Endothelial cell of umbilical vein (primary cell): ENCODE results near the gene EFHD2. TPM values are rescaled to one million over a fixed set of nuclear protein-coding genes. Genes with fewer than 3 reads are reported as not detected.

Experiments
- BruUV-seq: library from RNA; stranded (reverse); fragments of 400-500 nt; replicated peaks from 2 replicates; lab custom pipeline; 2021; lab: Mats Ljungman, UMichigan
- CTCF ChIA-PET: fragments of 300-600, 350-600 bp; sonication (Branson Sonifier 250); formaldehyde crosslinking; loops from one replicate; lab custom pipeline; 2021; ENCODE audit warnings: antibody characterized with exemption, inconsistent platforms; lab: Charles Lee
- POLR2A ChIA-PET: fragments of 300-600, 350-600 bp; sonication (Branson Sonifier 250); formaldehyde crosslinking; loops from one replicate; lab custom pipeline; 2021; ENCODE audit warnings: antibody characterized with exemption, inconsistent platforms; lab: Charles Lee
- DNase-seq: peaks from one replicate; pipeline ENCODE4 v3.0.0-alpha.2; 2011; ENCODE audit warnings: low read depth, low spot score
- FAIRE-seq: peaks from 2 replicates; lab custom pipeline; 2011; peaks lifted over from hg19 to GRCh38; lab: Jason Lieb, UNC
- H2AFZ ChIP-seq: 2 replicates; pipeline ENCODE4 v1.6.0; 2012; ENCODE audit warnings: low read depth, low read length, control low read depth, inconsistent platforms
- H3K27ac ChIP-seq: 2 replicates; pipeline ENCODE4 v1.5.1; 2011; ENCODE audit warnings: low read depth, mild to moderate bottlenecking, control low read depth, low read length, moderate library complexity; ENCODE audit not compliant: insufficient read depth
- H3K27me3 ChIP-seq, 2 experiments: 2 replicates each; pipeline versions ENCODE4 v1.6.0 to v1.6.1; 2011; ENCODE audit warnings: low read length in 2 of 2, mixed read lengths in 1 of 2; ENCODE audit not compliant: control insufficient read depth in 2 of 2, insufficient read depth in 2 of 2
- H3K36me3 ChIP-seq, 2 experiments: 2 replicates in 1 of 2; 3 replicates in 1 of 2; pipeline ENCODE4 v1.5.1; 2011; ENCODE audit warnings: low read length in 2 of 2, mild to moderate bottlenecking in 1 of 2, moderate library complexity in 1 of 2; ENCODE audit not compliant: control insufficient read depth in 2 of 2, insufficient read depth in 2 of 2; ENCODE audit errors: extremely low read depth in 1 of 2
- H3K4me1 ChIP-seq: 3 replicates; pipeline ENCODE4 v1.5.1; 2011; ENCODE audit warnings: mild to moderate bottlenecking, low read length; ENCODE audit not compliant: control insufficient read depth, insufficient read depth; ENCODE audit errors: extremely low read depth
- H3K4me2 ChIP-seq: 2 replicates; pipeline ENCODE4 v1.6.1; 2011; ENCODE audit warnings: low read length, control low read depth, mixed read lengths; ENCODE audit not compliant: insufficient read depth
- H3K4me3 ChIP-seq, 3 experiments: fragments of 200-600 bp in 1 of 3; sonication (generic), shearing (Covaris generic) in 1 of 3; replicated peaks in 1 of 3; 2 replicates each; pipeline ENCODE4 v1.5.1; 2011 to 2016; ENCODE audit warnings: control low read depth in 3 of 3, low read length in 3 of 3, mild to moderate bottlenecking in 2 of 3, inconsistent platforms in 1 of 3, low read depth in 1 of 3, moderate library complexity in 1 of 3; ENCODE audit not compliant: insufficient read depth in 1 of 3
- H3K79me2 ChIP-seq: 2 replicates; pipeline ENCODE4 v1.6.0; 2012; ENCODE audit warnings: low read length, inconsistent platforms; ENCODE audit not compliant: control insufficient read depth, insufficient read depth
- H3K9ac ChIP-seq: replicated peaks from 2 replicates; pipeline ENCODE3; 2011; ENCODE audit warnings: low read length, control low read depth; ENCODE audit not compliant: insufficient read depth; ENCODE audit errors: extremely low read depth
- H3K9me1 ChIP-seq: replicated peaks from 3 replicates; pipeline ENCODE4 v1.6.0; 2011; ENCODE audit warnings: mild to moderate bottlenecking, low read length; ENCODE audit not compliant: control insufficient read depth, insufficient read depth; ENCODE audit errors: extremely low read depth
- H3K9me3 ChIP-seq: replicated peaks from 2 replicates; pipeline ENCODE4 v1.5.1; 2012; ENCODE audit warnings: low read length, inconsistent platforms; ENCODE audit not compliant: control insufficient read depth, insufficient read depth
- H4K20me1 ChIP-seq: replicated peaks from 2 replicates; pipeline ENCODE3; 2011; ENCODE audit warnings: mild to moderate bottlenecking, low read length; ENCODE audit not compliant: control insufficient read depth, insufficient read depth; ENCODE audit errors: extremely low read depth
- EZH2 ChIP-seq: IDR thresholded peaks from 2 replicates; pipeline ENCODE4 v1.6.1; 2012; ENCODE audit warnings: borderline replicate concordance, low read depth, mild to moderate bottlenecking, moderate library complexity, low read length, inconsistent platforms; ENCODE audit not compliant: severe bottlenecking
- FOS ChIP-seq: IDR thresholded peaks from 2 replicates; pipeline ENCODE4 v1.6.1; 2011; ENCODE audit warnings: mild to moderate bottlenecking, low read length, moderate library complexity, borderline replicate concordance; ENCODE audit not compliant: insufficient read depth
- GATA2 ChIP-seq: IDR thresholded peaks from 2 replicates; pipeline ENCODE4 v1.7.0; 2011; ENCODE audit warnings: low read depth, mild to moderate bottlenecking, moderate library complexity, mixed read lengths, low read length; ENCODE audit not compliant: insufficient read length, insufficient read depth
- JUN ChIP-seq: IDR thresholded peaks from 2 replicates; pipeline ENCODE4 v1.6.1; 2011; ENCODE audit warnings: borderline replicate concordance, low read depth; ENCODE audit not compliant: insufficient read length, insufficient read depth
- MYC ChIP-seq: IDR thresholded peaks from one replicate; pipeline ENCODE4 v1.6.1; 2011; ENCODE audit warnings: mild to moderate bottlenecking, low read depth, low read length
- POLR2A ChIP-seq: IDR thresholded peaks from 2 replicates; pipeline ENCODE4 v1.6.1; 2012; ENCODE audit warnings: low read depth, mild to moderate bottlenecking, control low read depth, low read length
- POLR2AphosphoS5 ChIP-seq: IDR thresholded peaks from 2 replicates; pipeline ENCODE4 v1.6.1; 2012; ENCODE audit warnings: low read depth, mild to moderate bottlenecking, control low read depth, low read length, moderate library complexity; ENCODE audit not compliant: insufficient read depth
- dilution Hi-C: fragments of 300-500 bp; cut with MboI; formaldehyde crosslinking; loops from one replicate; pipeline ENCODE4 v1.15.0; 2019; ENCODE audit warnings: low sequenced_read_pairs; ENCODE audit not compliant: extremely low pct_ligation_motif_present
- intact Hi-C: fragments of 100-400 bp; cut with micrococcal nuclease; formaldehyde crosslinking; loops from one replicate; pipeline ENCODE4 v1.10.0; 2022
- polyA plus RNA-seq, 4 experiments: library from polyadenylated mRNA; depleted of rRNA in 3 of 4; stranded (reverse) in 3 of 4; unstranded in 1 of 4; fragments of >200 nt; gene quantifications; 2 replicates each; pipeline versions ENCODE4 v1.2.1 to v1.2.3, GENCODE V29; 2011 to 2012; ENCODE audit warnings: missing spikeins in 1 of 4
- total RNA-seq: library from RNA; stranded (reverse); gene quantifications from 2 replicates; pipeline ENCODE4 v1.2.3, GENCODE V29; 2021
- TF ChIP-seq, protein P1 (sequence below): IDR thresholded peaks from 2 replicates; pipeline ENCODE4 v1.6.1; 2011; ENCODE audit not compliant: insufficient read depth, insufficient read length
- TF ChIP-seq, protein P2 (sequence below), 2 donors: IDR thresholded peaks; 1 replicate in 1 of 2; 2 replicates in 1 of 2; pipeline ENCODE4 v1.5.1; 2011; ENCODE audit warnings: low read length in 2 of 2, mild to moderate bottlenecking in 2 of 2, moderate library complexity in 2 of 2, control low read depth in 1 of 2, inconsistent platforms in 1 of 2, low read depth in 1 of 2; ENCODE audit not compliant: insufficient read depth in 1 of 2; ENCODE audit errors: extremely low read depth in 1 of 2

EFHD2 gene
- total and polyA plus RNA-seq, 2 donors (not counting 3 experiments of a cell fraction or from before 2014, with no cell fraction given) = 50.2 to 73.5 TPM

DNA sequence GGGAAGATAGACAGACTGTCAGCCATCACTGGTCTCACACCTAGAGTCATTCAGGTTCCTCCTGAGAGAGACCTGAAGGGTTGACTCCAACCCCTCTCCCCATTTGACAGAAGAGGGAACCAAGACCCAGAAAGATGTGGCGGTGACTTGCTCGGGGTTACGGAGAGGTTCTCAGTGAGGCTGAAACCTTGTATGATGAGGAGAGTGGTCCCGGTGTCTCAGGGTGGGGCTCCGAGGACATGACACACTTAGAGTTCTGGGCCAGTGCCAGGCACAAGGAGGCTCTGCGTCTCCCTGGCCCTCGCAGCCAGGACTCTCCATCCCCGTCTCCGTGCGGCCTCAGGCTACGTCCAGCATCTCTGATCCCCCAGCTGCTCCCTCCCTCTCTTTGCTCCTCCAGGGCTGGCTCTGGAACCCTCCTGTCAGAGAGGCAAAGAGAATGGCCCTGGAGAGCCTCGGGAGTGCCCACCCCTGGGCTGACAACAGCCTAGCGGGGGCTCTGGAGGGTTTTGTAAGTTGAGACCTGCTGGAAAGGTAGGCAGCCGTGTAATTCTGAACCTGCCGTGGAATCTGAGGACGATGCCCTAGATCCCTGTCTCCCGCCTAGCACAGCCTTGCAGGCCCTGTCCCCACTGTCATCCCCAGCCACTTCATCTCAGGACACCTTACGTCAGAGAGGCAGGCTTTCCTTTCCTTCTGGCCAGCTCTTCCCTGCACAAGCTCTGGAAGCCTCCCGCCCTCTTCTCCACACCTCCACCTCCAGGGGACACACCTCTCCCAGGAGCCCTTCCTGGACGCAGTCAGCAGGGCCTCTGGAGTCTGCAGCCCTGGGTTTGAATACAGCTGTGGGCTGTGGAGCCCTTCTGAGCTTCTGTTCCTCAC, 4.1 kb downstream of the EFHD2 start:
- H3K4me2 ChIP-seq = peak overlapping the region; percentile 69
- POLR2A ChIA-PET = no interaction called here
- no peaks in the 10 kb centered on the region for H4K20me1 ChIP-seq
- H3K9me3 ChIP-seq = no peaks in the 10 kb centered on the region
- CTCF ChIA-PET = interaction anchor here (1.2 to 3.5 kb wide), 2 partner anchors 17 to 85 kb away, joined by 4 to 15 read pairs; no protein-coding TSS in a partner anchor
- dilution Hi-C loops = loop anchor here (10.0 kb wide), 1 partner anchor 89 kb away; no protein-coding TSS in a partner anchor
- peaks cover 0 to 4% of the 10 kb centered on the region in 2 experiments for H3K36me3 ChIP-seq
- DNase-seq (no peak), FAIRE-seq (no peak)
- no peak overlapping the region for H3K9ac ChIP-seq
- BruUV-seq = no TSS peak
- intact Hi-C loops = loop anchor here (10.0 kb wide), 1 partner anchor 409 kb away; no protein-coding TSS in a partner anchor
- no peaks in the 10 kb centered on the region for H3K27me3 ChIP-seq
- H2AFZ ChIP-seq = no peak overlapping the region
- H3K9me1 ChIP-seq = no peaks in the 10 kb centered on the region
- H3K4me3 ChIP-seq = no peak overlapping the region
- TF ChIP-seq POLR2AphosphoS5 (no peak), GATA2 (no peak), FOS (no peak), POLR2A (no peak), EZH2 (no peak), JUN (no peak), MYC (no peak)
- TF ChIP-seq, protein P1, sequence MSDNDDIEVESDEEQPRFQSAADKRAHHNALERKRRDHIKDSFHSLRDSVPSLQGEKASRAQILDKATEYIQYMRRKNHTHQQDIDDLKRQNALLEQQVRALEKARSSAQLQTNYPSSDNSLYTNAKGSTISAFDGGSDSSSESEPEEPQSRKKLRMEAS = no peak
- TF ChIP-seq, protein P2, sequence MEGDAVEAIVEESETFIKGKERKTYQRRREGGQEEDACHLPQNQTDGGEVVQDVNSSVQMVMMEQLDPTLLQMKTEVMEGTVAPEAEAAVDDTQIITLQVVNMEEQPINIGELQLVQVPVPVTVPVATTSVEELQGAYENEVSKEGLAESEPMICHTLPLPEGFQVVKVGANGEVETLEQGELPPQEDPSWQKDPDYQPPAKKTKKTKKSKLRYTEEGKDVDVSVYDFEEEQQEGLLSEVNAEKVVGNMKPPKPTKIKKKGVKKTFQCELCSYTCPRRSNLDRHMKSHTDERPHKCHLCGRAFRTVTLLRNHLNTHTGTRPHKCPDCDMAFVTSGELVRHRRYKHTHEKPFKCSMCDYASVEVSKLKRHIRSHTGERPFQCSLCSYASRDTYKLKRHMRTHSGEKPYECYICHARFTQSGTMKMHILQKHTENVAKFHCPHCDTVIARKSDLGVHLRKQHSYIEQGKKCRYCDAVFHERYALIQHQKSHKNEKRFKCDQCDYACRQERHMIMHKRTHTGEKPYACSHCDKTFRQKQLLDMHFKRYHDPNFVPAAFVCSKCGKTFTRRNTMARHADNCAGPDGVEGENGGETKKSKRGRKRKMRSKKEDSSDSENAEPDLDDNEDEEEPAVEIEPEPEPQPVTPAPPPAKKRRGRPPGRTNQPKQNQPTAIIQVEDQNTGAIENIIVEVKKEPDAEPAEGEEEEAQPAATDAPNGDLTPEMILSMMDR (IDR thresholded peaks at IDR 0.05; ENCODE audit: extremely low read depth in 1 of 2, insufficient read depth in 1 of 2, low read depth in 1 of 2, low read length in 2 of 2) = no peak
- peaks cover 70% of the 10 kb centered on the region for H3K79me2 ChIP-seq
- peak overlapping the region; percentile 40 for H3K27ac ChIP-seq
- peaks cover 58% of the 10 kb centered on the region for H3K4me1 ChIP-seq
